HG03045 (cell line): ENCODE measurements around the gene FCSK.

Experiments
- ATAC-seq: cut with Tn5 transposase; IDR thresholded peaks from one replicate; pipeline ENCODE4 v1.9.1; 2021; ENCODE audit warnings: mild to moderate bottlenecking, moderate library complexity; ENCODE audit not compliant: unreplicated experiment

The FCSK gene

GRCh38 chr16:70453117-70453891, 1.1 kb upstream of the FCSK start:
- ATAC-seq: no peak

- ATAC-seq: no peak
Observed at GRCh38 chr16:70453892-70454221, 538 bp upstream of the FCSK start.

GRCh38 chr16:70455910-70456309, 1.5 kb downstream of the FCSK start:
- no peak for ATAC-seq

- no peak for ATAC-seq
Observed at GRCh38 chr16:70457446-70458166, 3.2 kb downstream of the FCSK start.

DNA sequence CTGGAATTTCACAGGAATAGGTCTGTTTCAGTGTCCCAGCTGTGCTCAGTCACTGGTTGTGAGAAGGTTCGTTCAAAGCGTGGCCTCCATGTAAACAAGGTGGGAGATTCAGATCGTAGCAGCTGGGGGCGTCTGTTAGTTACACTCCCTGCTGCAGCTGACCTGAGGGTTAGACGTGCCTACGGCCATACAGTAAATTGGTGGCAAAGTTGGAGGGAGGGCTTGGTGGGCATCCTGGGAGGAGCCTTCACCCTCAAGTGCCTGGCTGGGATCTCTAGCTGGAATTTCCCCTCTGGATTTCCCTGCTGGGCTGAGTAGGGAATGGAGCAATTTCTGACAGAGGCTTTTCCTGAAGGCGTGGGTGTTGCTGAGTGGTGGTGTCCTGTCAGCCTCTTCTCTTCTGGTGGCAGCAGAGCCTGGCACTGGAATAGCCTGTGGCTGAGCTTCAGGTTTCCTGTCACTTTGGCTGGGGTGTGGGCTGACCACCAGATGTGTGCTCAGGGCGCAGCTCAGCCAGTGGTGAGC, 6.4 kb downstream of the FCSK start:
- ATAC-seq: no peak

DNA sequence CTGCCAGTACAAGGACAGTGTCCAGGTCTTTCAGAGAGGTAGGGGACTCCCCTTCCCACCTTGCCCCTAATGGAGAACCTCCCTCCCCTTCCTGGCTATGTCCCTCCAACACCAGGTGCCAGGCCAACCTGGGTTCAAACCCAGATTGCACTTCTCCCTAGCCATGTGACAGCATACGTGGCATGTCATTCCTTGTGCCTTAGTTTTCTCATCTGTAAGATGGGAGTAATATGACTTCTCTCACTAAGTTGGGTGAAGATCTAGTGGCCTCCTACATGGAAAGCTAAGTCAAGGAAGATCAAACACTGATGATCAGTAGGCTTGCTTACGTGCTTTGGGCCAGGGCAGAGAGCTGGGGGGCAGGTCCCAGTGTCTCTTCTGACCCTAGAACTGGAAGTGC, 8.8 kb downstream of the FCSK start:
- ATAC-seq: no peak

DNA sequence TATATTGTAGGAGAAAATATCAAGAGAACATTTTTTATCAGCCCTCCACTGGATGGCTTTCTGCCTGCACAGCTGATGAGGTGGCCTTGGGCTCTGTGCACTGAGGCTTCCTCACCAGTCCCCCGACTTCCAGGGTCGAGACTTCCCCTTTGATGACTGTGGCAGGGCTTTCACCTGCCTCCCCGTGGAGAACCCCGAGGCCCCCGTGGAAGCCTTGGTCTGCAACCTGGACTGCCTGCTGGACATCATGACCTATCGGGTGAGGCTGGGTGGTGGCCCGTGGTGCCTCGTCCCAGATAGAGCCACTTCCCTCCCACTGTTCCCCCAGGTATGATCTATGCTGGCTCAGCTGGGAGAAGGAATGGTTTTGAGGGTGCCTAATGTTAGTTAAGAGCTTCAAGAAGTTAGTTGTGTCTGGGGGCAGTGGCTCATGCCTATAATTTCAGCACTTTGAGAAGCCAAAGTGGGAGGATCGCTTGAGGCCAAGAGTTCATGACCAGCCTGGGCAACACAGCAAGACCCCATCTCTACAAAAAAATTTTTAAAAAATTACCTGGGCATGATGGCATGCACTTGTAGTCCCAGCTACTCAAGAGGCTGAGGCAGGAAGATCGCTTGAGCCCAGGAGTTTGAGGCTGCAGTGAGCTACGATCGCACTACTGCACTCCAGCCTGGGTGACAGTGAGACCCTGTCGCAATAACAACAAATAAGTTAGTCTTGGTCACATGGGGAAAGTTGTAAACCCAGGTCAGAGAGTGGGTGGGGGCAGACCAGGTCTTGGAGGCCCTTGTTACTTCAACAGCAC, 11.8 kb downstream of the FCSK start:
- ATAC-seq: no peak

GRCh38 chr16:70466805-70467076, 12.3 kb downstream of the FCSK start:
- no peak for ATAC-seq

GRCh38 chr16:70467113-70467512, 12.7 kb downstream of the FCSK start:
- ATAC-seq: no peak

DNA sequence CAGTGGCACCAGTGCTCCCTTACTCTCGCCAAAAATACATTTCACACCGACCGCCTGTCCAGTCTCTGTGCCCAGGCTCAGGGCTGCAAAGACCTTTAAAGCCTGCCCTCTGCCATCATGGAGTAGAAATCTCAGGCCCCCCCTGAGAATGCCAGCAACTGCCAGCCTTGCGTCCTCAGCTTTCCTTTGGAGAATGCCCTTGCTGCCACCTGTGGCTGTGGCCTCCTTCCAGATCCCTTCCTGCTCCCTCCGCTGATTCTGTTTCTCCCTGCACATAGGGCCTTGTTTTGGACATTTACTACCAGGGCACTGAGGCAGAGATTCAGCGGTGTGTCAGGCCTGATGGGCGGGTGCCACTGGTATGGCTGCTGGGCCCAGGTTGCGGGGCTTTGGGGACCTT, 13.2 kb downstream of the FCSK start:
- ATAC-seq: no peak

DNA sequence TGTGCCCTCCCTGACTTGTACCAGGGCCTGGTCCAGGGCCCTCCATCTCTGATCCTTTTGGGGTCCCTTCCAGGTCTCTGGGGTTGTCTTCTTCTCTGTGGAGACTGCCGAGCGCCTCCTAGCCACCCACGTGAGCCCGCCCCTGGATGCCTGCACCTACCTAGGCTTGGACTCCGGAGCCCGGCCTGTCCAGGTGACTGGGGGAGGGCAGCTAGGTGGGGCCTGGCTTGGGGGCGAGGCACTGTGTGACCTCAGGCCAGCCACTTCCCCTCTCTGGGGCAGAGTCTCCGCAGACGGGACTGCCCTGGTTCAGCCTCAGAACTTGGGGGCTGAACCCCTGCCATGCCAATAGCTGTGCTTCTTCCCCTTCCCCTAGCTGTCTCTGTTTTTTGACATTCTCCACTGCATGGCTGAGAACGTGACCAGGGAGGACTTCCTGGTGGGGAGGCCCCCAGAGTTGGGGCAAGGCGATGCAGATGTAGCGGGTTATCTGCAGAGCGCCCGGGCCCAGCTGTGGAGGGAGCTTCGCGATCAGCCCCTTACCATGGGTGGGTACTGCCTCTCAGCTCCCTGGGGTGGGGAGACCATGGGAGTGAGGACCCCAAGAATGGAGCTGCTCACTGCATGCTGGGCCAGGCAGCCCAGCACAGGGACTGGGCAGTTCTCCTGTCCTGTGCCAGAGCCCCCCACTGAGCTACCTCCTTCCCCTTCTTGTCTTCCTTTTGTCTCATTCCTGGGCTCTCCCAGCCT, 14.6 kb downstream of the FCSK start:
- ATAC-seq: no peak

DNA sequence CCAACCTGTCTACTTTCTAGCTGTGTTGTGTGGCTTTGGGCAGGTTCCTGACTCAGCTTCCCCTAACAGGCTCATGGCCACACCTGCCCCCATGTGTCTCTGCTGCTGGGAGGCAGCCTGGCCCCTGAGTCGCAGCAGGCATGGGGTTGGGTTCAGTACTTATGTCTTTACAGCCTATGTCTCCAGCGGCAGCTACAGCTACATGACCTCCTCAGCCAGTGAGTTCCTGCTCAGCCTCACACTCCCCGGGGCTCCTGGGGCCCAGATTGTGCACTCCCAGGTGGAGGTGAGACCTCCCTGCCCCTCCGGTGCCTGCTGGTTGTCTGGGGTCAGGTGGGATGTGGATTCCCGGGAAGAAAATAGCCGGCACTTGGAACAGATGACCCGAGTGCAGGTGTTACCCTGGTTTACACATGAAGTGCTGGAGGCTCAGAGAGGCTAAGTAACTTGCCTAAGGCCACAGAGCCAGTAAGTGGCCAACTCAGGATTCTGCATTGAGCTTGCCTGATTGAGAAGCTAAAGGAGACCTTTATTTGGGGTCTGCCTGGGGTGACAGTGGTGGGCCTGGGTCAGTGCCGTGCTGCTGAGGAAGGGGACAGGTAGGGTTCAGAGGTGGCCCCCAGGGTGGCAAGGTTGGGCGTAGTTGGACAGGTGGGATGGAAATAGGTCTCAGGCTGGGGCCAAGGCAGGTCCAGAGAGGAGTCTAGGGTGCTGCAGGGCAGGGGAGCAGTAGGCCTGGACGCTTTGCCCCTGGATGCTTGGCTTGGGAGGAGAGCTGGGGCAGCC, 15.9 kb downstream of the FCSK start:
- ATAC-seq: no peak

DNA sequence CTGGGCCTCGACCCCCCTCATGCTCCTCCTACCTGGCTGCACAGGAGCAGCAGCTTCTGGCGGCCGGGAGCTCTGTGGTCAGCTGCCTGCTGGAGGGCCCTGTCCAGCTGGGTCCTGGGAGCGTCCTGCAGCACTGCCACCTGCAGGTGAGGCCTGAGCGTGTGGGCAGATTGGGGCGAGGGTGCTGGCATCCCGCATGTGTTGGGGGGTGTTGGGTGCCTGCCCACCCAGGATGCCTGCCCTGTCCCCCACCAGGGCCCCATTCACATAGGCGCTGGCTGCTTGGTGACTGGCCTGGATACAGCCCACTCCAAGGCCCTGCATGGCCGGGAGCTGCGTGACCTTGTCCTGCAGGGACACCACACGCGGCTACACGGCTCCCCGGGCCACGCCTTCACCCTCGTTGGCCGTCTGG, 16.5 kb downstream of the FCSK start:
- ATAC-seq: no peak

- ATAC-seq: no peak
Observed at GRCh38 chr16:70472786-70473433, 18.5 kb downstream of the FCSK start.

- ATAC-seq: no peak
Observed at GRCh38 chr16:70473446-70474319, 19.3 kb downstream of the FCSK start.

- no peak for ATAC-seq
Observed at GRCh38 chr16:70474320-70475053, 20.1 kb downstream of the FCSK start.

DNA sequence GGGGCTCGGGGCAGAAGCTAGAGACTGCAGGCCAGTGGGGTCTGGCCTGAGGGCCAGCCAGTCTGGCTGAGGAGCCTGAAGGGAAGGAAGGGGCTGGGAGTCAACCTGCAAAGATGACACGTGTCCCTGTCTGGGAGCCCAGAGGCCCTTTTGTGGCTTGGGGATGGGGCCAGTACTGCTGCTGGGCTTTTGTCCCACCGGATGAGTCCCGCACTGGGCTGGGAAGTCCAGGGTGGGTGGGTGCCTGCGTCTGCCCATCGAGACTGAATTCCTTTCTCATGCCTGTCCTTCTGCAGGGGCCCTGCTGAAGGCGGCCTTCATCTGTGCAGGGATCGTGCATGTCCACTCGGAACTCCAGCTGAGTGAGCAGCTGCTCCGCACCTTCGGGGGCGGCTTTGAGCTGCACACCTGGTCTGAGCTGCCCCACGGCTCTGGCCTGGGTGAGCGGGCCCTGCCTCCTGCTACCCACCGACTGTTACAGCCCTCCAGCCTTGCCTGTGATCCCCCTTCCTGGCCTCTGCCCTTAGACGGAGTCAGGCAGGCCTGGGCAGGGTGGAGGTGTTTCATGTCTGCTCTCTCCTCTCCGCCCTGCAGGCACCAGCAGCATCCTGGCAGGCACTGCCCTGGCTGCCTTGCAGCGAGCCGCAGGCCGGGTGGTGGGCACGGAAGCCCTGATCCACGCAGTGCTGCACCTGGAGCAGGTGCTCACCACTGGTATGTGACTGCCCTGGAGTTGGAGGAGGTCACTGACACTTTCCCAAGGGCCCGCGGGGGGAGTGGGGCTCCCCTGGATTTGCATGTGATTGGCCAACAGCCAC, 20.9 kb downstream of the FCSK start:
- no peak for ATAC-seq
